Hypothalamus (tissue), 51 donors: ENCODE data around the gene FBXL16.
"Not testable (repeated sequence)": the region's sequence is repeated elsewhere in the genome, so short reads cannot be mapped to it uniquely, and the experiment has no call there.

Source experiments
- DNase-seq, 51 donors: peaks; one replicate each; lab custom pipeline; 2025; lab: John Stamatoyannopoulos, UW

Gene FBXL16

DNA sequence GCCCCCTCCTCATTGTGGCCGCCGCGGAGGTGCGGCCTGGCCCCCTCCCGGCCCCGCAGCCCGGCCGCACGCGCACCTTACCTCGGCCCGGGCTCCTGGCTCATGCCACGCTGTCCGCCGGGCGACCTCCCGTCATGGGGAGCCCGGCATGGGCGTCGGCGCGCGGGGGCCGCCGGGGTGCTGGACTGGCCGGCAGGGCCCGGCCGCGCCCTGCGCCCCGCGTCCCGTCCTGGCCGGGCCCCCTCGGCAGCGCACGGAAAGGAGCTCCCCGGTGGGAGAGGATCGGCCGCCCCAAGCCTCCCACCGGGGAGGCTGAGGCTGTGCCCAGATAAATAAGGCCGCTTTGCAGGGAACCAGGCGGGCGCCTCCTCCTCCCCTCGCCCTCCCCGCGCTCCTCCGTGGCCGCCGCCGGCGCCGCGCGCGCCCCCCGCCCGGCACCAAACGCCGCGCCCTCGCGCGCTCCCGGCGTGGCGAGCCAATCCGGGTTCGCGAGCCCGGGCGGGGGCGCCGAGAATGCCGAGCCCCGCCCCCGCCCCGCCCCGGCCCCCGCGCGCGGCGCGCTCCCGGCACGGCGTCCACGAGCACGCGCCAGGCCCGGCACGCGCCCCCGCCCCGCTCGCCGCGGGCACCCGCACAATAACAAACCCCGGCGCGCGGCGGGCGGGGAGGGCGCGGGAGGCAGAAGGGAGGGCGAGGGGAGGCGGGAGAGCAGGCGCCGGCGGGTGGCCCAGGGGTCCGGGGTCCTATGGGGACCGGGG lies at the start of gene FBXL16:
Gene FBXL16, minus strand, starts transcription at position 371 of the 758 bp plus-strand sequence. CDS start 8,396 bp downstream, outside the sequence.
- peak in 38 of 51 donors; percentile 9 to 82 (median 48) for DNase-seq

- no peak for DNase-seq
Measured at GRCh38 chr16:754656-755055, 49.1 kb upstream of the FBXL16 start.

DNA sequence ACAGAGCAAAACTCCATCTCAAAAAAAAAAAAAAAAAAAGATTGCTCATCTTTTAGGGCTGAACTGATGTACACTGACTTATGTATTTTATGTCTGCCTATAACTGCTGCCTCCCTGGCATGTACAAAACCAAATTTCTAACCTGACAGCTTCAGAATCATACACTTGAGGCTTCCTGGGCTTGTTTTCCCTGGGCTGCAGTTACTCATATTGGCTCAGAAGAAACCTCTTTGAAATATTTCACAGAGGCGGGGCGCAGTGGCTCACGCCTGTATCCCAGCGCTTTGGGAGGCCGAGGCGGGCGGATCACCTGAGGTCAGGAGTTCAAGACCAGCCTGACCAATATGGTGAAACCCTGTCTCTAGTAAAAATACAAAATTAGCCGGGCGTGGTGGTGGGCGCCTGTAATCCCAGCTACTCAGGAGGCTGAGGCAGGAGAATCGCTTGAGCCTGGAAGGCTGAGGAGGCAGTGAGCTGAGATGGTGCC lies 48.6 kb upstream of the FBXL16 start:
- DNase-seq: not testable (repeated sequence)

DNA sequence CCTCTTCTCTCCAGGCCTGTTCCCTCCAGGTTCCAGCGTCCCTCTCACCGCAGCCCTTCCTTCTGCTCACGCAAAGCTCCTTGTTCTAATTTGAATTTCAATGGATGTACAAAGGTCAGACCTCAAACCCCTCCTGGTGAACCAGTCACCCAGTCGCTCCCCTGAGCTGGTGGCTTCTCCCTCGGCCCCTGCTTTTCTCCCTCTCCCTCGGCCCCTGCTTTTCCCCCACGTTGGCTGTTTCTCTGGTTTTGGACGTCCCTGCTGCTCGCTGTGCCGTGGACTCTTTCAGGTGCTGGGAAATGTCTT lies 46.4 kb upstream of the FBXL16 start:
- no peak for DNase-seq

DNA sequence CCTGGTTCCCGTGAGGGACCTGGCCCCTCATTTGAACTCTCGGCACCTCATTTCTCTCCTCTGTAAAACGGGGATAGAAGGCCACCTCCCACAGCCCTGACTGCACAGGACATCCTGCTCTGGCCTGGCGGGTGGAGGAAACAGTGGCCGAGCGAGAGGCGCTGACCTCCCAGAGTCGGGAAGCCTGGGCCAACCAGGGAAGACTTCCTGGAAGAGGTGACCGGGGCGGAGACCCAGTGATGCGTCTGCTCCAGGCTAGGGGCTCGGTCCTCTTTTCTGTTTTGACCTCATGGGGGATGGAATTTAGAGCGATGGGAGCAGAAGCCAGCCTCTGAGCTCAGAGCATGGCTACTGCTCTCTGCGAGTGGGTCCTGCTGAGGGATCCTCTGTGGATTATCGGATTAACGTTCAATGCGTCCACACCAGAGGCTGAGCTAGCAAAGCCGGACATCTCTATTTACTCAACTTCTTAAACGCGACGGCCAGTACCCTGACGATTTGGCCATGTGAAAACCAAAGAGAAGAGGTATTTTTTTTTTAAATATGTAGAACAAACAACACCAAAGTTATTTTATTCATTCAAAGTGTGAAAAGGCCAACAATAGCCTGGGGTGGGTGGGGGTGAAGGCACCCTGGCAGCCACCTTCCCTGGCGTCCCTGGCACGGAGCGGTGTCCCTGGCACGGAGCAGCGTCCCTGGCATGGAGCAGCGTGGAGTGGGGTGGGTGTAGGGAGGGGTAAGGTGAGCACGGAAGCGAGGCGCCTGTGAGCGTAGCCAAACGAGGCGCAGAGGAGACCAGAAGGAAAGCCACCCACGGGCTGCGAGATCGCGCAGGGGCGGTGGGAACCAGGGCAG lies 45.8 kb upstream of the FBXL16 start:
- DNase-seq: peak in 6 of 51 donors; percentile 10 to 25 (median 15)

DNA sequence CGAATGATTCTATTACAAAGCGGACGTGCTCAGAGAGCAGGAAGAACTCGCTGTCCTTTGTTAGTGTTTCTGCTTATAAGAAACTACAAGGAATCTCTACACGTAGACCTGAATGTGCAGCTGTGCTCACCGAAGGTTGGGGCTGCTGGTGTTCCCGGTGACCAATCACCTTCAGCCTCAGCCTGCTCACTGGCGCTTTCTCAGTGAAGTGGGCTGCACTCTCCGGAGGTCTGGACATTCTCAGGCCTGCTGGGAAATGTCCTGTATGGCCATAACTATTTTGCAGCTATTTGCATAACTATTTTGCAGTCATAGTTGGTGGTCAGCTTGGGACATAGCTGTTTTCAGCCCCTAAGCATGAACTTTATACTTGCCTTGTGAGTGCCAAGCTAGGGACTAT lies 44.9 kb upstream of the FBXL16 start:
- no peak for DNase-seq

DNA sequence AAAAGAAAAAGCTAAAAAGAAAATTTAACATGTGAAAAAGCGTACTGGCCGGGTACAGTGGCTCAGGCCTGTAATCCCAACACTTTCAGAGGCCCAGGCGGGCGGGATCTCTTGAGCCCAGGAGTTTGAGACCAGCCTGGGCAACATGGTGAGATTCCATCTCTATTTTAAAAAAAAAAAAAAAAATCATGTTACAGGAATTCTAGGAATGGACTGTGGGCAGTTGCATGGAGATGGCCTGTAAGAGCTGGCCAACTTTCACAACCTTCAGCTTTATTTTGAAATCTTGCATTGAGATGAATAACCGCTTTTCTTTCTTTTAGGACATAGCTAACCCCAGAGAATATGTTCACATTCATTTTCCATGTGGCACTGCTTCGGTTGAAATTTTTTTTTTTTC lies 43.4 kb upstream of the FBXL16 start:
- DNase-seq: no peak

DNA sequence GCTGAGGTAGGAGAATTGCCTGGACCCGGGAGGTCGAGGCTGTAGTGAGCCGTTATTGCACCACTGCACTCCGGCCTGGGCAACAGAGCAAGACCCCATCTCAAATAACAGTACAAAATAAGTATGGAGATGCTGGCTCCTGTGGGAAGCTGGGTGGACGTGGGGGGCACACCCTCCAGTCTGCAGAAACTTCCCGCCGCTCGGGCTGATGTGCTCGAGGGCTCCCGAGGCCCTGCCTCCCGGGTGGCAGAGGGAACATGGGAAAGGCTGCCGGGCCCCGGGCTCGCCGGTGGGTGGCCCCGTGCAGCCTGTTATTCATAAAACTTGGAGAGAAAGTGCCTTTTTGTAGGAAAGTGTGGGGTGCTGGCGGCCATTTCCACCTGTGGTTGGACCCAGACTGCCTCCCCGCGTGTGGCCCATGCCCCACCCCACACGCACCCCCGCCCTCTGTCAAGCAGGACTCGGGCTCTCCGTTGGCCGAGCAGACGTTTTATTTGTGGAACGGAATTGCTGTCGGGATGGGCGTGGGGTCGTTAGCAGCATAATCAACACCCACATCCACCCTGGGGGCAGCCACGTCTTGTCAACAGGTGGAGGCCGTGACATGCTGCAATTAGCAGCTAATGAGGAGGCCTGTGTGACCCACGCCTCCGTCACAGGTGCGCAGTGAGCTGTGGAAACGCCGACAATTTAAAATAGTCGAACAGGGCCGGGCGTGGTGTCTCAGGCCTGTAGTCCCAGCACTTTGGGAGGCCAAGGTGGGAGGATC lies 42.6 kb upstream of the FBXL16 start:
- no peak for DNase-seq

DNA sequence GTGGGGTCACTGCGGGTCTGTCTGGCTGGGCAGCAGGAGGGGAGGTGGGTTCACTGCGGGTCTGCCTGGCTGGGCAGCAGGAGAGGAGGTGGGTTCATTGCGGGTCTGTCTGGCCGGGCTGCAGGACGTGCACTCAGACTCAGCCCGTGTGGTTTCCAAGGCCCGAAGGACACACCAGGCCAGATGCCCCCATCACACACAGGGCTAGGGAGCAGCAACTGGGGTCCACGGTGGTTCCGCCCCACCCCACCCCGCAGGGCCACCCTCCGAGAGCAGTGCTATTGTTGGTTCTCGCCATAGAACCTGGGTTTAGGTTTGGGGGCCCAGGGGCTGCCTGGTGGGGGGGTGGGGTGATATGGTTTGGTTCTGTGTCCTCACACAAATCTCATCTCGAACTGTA lies 41.0 kb upstream of the FBXL16 start:
- no peak for DNase-seq

DNA sequence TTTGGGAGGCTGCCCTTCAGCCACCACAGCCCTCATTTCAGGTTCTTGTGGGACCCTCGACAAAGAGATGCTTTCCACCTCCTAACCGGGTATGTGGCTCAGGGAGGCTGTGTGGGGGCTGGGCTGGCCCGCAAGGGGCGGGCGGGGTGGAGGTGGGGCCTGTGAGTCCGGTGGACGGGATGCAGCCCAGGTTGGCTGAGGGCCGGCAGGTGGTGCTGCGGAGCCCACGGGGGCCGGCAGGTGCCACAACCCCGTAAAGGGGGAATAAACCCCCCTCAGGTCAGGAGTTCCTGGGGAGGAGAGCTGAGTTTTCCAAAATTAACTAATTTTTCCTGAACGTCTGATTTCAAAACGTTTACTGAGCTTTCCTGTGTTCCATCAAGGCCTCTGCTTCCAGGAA lies 40.1 kb upstream of the FBXL16 start:
- no peak for DNase-seq

GRCh38 chr16:743794-744500 lies 38.3 kb upstream of the FBXL16 start:
- no peak for DNase-seq

DNA sequence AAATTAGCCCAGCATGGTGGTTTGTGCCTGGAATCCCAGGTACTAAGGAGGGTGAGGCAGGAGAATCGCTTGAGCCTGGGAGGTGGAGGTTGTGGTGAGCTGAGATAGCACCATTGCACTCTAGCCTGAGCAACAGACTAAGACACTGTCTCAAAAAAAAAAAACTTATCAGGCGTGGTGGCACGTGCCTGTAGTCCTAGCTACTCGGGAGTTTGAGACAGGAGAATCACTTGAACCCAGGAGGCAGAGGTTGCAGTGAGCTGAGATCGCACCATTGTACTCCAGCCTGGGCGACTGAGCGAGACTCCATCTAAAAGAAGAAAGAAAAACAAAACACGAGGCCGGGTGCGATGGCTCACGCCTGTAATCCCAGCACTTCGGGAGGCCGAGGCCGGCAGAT lies 37.3 kb upstream of the FBXL16 start:
- not testable (repeated sequence) for DNase-seq

- no peak for DNase-seq
Measured at GRCh38 chr16:741986-742629, 36.5 kb upstream of the FBXL16 start.

- peak; percentile 37 to 91 (median 77) for DNase-seq
Measured at GRCh38 chr16:740764-741505, 35.3 kb upstream of the FBXL16 start, which contains the start of gene CIAO3. Gene CIAO3 (minus strand): TSS chr16:740997. CDS start chr16:740985, 12 bp downstream.

- DNase-seq: no peak
Measured at GRCh38 chr16:740459-740763, 34.8 kb upstream of the FBXL16 start.

DNA sequence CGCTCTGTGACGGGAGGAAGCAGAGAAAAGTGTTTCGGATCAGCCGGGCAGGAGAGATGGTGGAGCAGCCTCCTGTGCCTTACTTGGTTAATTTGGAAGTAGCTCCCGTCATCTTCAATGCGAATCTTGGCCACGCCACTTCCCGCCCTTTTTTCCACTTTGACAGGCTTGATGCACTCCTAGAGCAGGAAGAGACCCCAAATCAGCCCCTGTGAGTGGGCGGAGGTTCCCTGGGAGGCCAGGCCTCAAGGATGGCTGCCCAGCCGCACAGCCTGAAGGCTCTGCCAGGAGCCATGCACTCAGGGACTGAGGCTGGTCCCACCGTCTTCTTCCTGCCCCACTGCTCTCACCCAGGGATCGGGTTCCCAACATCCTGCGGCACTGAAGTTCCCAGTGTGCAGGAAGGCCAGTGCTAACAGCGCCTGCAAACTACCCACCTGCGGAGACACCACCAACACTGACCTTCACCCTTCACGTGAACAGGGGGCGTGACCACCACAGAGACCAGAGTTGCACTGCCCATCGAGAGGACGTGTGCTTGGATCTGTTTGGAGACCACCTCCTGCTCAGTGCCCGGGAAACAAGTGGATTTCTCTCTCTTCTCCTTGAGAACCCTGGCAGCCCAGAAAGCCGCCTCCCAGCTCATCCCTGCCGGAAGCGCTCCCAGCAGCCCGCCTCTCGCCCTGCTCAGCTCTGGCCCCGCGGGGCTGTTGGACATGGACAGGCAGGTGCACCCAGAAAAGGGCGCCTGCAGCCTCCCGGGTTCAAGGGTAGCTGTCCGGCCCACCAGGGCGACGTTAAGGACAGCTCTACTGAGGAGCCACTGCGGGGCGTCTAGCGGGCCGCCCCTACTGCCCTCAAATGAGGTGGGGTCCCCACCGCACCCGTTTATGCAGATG lies 34.2 kb upstream of the FBXL16 start:
- no peak for DNase-seq

- DNase-seq: no peak
Measured at GRCh38 chr16:736936-737481, 31.4 kb upstream of the FBXL16 start.

- no peak for DNase-seq
Measured at GRCh38 chr16:735982-736453, 30.4 kb upstream of the FBXL16 start.
